ENCODE results near the gene BID.

BID gene

GRCh38 chr22:17684245-17684644, 90.0 kb downstream of the BID start:
- TF ChIP-seq TAF1 (IDR thresholded peaks at IDR 0.05; ENCODE audit: borderline replicate concordance, insufficient read depth, low read length) (no peak), REST (IDR thresholded peaks at IDR 0.05; ENCODE audit: insufficient read depth in 1 of 2, low read depth in 2 of 2, low read length in 2 of 2) (no peak), SIN3A (IDR thresholded peaks at IDR 0.05; ENCODE audit: borderline replicate concordance, insufficient read depth, low read length) (no peak), FOXP2 (optimal IDR thresholded peaks at IDR 0.05; ENCODE audit: borderline replicate concordance, extremely low read depth, extremely low read length, insufficient read depth) (no peak)
